HTERT RPE-1 (cell line): Measurements from ENCODE around the gene AHDC1.
"Not testable (repeated sequence)": the region's sequence is repeated elsewhere in the genome, so short reads cannot be mapped to it uniquely, and the experiment has no call there.

ENCODE experiments used
- in situ Hi-C: fragments of 300-500 bp; cut with MboI; formaldehyde crosslinking; loops from 4 replicates; pipeline ENCODE4 v1.14.3; 2020; ENCODE audit warnings: low sequenced_read_pairs

The AHDC1 gene

DNA sequence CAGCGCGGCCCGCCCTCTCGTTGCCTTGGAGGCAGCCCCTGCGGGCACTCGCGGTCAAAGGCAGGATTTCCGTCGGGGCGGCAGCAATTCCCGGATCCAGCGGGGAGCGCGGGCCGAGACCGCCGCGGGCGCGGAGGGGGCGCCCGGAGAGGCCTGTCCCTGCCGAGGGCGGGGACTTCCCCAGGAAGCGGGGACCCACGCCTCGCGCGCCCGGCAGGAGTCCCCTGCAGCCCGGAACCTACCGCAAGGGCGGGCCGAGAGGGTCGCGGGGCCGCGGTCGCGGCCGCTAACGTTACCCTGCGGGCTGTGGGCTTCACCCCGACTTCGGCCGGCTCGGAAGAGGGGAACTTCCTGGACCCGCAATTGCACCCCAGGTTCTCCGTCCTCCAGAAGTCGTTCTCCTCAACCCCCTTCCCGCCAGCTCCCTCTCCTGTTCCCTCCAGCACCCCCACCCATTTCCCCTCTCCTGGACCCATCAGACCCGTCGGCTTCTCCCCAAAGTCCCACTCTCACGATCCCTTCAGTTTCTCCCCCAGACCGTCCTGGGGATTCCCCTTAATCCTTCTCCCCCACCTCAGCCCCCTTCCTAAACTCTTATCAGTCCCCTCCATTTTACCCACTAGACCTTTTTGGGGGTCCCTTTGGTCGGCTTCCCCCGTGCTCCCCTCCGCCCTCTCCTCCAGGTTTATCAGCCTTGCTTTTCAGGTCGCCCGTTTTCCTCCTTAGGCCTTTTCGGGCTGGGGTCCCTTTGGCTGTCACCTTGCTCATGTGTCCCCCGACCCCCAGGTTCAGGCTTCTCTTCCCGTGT, 30.4 kb upstream of the AHDC1 start:
- in situ Hi-C loops = no loop called here

DNA sequence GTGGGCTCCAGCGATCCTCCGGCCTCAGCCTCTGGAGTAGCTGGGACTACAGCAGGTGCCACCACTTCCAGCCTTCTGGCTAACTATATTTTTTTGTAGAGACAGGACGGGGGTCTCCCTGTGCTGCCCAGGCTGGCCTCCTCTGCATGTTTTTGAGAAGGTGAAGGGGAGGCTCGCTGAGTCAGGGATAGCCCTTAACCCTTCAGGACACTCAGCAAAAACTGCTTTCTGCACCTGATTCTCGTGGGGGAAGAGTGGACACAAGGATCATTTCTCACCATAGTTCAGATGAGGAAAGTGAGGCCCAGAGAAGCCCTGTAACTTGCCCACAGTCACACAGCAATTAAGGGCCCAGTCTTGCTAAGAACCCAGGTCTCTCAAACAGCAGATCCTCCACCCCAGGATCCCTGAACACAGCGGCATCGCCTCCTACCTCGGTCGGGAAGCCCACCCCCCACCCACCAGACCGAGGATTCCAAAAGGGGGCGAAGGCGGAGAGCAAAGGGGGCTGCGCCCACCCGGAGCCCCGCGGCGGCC, 29.8 kb upstream of the AHDC1 start:
- in situ Hi-C loops = no loop called here

DNA sequence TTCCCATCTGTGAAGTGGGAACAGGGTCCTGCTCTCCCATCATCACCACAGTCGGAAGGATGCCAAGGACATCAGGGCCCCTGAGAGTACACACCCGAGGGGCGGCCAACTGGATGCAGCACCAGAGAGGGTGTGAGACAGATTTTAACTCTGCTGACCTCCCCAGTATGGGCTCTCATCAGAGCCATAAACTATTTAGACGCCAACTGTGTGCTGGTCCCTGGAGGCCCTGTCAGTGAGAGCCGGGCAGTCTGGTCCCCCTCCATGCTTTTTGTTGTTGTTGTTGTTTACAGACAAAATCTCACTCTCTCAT, 29.3 kb upstream of the AHDC1 start:
- in situ Hi-C loops = no loop called here

DNA sequence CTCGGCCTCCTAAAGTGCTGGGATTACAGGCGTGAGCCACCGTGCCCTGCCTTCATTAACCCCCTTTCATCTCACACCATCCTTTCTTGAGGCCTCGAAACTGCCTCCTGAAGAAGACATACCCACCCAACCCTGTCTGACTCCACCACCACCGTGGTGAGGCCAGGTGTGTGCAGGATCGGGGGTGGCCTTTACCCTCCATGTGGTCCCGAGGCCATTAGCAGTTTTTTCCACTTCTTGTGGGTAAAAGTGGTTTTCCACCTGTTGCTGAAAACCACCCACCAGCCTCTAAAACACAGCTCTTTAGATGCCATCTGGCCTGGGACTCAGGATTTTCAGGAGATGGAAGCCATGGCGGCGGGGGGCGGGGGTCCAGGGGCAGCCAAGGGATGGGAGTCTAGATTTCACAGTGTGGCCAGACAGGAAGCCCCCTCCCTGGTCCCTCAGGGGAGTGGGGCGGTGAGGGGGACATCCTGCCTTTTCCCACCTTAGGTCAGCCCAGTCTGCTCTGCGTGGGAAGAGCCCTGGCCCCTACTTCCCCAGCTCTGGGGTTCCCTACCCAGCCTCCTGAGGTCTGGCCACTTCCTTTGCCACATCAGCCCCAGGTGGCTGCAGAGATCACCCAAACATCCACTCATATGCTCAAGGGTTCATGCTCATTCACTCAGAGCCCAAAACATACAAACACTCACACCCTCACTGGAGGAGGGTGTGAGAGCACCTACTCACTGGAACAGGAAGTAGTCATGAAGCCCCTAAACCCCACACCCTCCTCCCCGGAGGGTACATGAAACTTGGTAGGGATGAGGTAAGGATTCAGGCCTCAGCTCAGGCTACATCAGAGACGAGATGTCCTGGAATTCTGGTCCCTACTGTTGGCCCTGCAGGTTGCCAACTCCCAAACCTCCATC, 28.7 kb upstream of the AHDC1 start:
- in situ Hi-C loops = no loop called here

DNA sequence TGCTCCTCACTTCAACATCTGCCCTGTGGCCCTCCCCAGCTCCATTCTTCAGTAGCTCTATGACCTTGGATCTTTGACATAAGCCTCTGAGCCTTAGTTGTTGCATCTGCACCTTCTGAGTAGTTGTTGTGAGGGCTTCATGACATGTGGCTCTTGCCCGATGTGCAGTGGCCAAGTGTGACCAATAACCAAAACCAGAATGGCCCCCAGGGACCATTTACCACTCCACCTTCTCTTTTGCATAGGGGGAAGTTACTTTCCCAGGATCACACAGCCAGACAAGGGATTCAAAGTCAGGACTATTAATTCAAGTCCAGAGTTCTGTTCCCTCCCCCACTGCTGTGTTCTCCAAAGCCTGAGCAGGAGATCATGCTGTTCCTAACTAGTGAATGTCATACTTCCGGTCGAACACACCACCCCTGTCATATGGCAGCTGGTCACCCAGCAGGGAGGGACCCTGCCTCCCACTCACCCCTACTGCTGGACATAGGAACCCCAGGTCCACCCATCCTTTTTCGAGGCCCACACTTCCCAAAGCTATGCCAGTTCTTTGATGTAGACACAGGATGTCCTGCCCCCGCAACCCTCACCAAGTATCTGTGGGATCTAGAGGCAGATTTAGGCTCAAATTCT, 27.0 kb upstream of the AHDC1 start:
- in situ Hi-C loops = no loop called here

DNA sequence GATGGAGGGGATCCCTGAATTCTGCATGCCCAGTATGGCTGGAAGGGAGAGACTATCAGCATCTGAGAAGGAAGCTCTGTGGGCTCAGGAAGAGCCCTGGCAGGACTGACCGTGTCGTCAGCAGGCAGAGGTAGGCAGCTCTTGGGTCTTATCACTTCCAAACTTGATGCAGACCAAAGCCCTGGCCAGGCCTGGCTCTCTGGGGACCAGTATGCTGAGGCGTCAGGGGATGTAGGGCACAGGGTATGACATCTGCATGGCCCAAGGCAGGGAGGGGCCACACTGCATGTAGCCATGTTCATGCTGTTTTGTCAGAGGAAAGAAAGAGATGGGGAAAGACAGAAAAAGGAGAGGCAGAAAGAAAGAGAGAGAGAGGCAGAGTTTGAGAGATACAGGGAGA, 24.8 kb upstream of the AHDC1 start:
- in situ Hi-C loops = no loop called here

DNA sequence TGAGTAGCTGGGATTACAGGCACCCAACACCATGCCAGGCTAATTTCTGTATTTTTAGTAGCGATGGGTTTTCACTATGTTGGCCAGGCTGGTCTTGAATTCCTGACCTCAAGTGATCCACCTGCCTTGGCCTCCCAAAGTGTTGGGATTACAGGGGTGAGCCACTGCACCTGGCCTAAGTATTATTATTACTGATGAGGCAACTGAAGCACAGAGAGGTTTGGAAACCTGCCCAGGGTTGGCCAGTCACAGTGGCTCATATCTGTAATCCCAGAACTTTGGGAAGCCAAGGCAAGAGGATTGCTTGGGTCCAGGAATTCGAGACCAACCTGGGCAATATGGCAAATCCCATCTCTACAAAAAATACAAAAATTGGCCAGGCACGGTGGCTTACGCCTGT, 23.8 kb upstream of the AHDC1 start:
- in situ Hi-C loops = not testable (repeated sequence)

DNA sequence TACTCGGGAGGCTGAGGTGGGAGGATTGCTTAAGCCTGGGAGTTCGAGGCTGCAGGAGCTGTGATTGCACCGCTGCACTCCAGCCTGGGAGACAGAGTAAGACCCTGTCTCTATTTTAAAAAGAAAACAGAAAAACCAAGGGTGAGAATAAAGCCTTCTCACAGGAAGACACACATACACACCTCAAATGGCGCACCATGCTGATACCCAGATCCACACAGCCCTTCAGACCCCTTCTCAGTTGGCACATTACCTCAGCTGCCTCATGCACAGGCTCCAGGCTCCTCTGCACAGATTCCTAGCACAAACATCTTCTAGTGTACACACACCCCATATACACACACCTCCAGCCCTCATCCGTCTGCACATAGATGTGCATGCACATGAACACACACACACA, 23.1 kb upstream of the AHDC1 start:
- in situ Hi-C loops = no loop called here

DNA sequence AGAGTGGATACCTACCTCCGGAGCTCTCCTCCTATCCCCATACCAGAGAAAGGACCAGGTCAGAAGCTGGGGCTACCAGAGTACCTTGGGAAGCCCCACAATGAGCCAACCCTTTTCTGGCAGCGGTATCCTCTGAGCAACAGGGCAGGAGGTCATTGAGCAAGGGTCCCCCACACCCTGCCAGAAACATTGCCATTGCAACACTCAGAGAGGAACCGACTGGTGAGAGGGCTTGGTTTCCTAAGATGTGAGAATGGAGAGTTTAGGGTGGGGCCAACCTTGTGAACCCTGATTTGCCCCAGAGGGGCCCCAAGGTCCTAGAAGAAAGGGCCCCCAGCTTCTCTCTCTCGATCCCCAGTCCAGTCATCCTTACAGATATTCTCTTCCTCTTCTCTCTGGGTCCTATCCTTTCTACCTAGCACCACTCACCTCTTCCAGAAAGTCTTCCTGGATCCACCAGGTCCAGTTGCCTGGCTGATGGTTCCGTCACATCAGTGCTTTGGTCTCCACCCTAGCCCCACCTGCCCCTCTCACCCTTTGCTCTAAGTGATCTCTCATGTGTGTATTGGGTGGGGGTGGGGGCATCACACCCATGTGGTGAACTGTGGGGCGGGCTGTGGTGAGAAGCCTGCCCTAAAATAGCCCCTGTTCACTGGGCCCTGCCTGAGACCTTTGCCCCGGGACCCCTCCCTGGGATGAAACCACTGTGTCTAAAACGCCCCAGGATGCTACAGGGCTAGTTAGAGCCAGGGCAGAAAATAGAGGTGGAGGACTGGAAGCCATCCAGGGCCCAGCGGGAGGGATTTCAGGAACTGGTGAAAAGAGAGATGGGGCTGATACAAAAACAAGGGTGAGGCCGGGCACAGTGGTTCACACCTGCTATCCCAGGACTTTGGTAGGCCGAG, 22.3 kb upstream of the AHDC1 start:
- in situ Hi-C loops = no loop called here

DNA sequence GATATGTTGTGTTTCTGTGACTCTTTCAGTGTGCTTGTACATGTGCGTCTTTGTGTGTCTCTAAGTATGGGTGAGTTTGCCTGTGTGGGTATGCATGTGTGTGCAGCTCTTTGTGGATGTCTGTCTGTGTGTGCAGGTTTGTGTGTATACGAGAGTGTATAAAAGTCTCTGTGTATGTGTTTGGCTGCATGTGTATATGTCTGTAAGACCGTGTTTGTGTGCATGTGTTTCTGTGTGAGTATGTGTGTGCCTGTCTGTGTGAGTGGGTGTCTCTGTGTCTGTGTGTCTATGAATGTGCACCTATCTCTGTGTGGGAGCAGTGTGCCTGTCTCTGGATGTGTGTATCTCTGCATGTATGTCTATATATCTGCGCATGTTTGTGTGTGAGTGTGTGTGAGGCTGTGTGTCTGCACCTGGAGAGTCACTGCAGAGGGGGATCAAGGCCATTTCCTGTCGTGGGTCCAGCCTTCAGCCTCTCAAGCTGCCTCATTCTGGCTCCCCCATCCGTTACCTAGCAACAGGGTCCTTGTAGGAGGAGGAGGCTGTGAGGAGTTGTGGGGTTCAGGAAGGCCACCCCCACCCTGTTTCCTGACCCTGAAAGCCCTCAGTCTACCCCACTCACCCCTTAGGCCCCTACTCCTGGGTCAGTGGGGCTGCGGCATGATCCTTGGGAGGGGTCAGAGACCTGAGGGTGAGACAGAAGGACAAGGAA, 20.7 kb upstream of the AHDC1 start:
- in situ Hi-C loops = no loop called here

DNA sequence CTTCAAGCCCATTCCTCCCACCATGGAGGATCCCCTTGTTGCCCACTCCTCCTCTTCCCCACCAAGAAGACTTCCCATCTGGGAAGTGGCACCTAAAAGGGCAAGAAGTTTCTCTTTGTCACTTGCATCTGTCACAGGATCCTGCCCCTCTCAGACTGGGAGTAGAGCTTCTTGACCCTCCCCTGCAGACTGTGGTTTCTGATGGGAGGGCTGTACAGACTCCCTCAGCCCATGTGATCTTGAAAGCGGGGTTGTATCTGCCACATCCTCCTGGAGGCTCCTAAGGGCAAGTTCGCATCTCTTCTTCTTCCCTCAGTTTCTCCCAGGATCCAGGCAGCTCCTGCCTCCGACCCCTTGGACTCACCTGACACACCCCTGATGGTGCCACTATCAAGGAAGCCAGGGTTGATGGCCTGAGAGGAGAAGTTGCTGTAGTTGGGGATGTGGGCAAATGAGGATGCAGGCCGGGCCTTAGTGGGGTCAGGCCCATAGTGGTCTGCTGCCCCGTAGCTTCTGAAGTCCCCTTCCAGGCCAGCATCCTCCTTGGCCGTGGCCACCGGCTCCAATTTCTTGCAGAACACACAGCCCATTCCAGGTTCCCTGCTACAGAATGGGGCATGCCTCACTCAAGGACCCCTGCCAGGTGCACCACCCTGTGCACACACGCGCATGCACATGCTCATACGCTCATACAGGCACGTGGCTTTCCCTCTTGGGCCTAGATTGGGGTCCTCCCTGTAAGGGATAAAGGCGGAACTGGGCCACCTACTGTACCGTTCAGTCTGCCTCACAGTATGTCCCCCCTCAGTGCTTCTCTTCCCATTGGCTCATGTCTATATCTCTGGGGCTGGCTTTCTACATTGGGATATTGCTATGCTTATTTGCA, 19.6 kb upstream of the AHDC1 start:
- in situ Hi-C loops = no loop called here

DNA sequence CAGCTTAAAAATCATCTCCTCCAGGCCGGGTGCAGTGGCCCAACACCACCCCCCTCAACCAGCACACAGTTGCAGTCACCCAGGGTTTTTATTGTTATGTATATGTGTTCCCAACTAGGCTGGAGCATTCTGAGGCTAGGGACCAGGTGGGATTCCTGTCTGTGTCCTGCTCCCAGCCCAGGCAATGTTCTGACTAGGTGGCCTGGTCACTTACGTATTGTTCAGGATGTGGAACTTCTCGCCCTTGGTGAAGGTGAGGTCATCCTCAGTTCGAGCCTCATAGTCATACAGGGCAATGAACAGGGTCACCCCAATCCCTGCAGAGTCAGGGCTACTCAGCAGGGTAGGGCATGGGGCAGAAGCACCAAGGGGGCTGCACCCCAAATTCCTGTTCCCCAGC, 18.9 kb upstream of the AHDC1 start:
- in situ Hi-C loops = no loop called here

DNA sequence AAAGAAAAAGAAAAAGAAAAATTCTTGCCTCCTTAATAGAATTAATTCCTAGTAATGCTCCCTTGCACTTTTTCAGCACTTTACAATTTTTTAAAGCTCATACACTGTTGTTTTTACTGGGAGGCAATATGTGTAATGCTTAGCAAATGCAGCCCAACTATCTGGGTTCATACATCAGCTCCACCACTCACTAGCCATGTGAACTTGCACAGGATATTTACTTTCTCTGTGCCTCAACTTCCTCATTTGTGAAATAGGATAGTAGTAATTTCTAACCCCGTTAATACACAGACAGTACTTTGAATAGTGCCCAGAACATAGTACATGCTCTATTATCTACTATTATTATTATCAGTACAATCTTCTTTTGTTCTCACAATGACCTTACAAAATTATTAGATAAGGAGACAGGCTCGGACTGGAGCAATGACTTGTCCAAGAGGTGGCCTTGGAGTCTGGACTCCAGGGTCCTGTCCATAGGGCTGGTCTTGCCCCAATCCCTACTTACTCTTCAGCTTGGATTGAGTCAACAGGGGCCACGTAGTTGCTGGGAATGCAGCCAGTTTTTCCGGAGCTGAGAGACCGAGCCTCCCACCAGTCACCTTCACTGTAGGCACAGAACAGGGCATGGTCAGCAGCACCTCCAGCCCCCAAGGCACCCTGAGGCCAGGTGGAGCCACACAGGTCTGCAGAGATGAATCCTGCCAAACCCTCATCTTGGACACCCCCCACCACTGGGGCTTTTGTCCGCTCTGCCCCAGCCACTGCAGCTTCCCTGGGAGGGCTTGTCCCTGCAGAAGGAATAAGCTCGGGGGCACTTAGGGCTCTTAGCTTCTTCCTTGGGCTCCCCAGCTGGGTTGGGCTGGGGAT, 17.3 kb upstream of the AHDC1 start:
- in situ Hi-C loops = no loop called here

DNA sequence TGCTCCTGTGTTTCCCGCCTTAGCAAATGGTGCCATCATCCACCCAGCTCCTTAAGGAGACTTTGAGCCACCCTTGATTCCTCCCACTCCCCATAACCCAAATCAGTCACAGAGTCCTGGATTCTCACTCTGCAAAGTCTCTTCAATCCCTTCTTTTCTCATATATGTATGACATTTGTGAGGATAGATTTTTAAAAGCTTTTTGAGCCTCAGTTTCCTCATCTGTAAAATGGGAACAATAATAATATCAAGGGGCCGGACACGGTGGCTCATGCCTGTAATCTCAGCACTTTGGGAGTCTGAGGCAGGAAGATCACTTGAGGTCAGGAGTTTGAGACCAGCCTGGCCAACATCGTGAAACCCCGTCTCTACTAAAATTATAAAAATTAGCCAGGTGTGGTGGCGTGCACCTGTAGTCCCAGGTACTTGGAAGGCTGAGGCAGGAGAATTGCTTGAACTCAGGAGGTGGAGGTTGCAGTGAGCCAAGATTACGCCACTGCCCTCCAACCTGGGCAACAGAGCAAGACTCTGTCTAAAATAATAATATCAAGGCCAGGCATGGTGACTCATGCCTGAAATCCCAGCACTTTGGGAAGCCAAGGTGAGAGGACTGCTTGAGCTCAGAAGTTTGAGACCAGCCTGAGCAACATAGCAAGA, 16.0 kb upstream of the AHDC1 start:
- in situ Hi-C loops = not testable (repeated sequence)

DNA sequence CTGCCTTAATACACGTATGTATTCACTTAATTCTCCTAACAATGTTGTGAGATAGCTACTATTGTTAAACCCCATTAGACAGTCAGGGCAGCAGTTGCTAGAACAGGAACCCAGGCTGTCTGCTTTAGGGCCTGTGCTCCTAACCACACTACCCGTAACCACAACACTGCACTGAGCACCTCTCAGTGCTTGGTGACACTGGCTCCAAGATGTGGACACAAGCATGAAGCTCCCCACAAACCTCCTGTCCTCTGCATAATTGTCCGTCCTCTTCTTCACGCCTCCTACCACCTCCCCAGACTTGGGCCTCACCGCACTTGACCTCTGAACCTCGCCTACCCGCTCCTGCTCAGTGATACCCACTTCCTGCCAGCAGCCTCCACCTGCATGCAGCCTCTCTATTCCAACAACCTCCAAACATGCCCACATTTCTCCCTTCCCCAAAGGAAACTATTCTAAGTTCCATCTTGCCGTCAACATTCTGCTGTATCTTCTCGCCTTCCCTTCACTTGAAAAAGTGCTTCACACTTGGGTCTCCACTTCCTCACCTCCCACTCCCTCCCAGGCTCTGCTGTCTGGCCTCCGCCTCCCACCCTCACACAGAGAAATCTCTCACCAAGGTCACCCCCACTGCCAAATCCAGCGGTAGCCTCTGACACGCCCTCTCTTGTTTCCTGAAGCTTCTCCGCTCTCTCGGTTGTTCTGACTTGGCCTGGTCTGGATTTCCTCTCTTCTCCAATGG, 14.6 kb upstream of the AHDC1 start:
- in situ Hi-C loops = no loop called here

DNA sequence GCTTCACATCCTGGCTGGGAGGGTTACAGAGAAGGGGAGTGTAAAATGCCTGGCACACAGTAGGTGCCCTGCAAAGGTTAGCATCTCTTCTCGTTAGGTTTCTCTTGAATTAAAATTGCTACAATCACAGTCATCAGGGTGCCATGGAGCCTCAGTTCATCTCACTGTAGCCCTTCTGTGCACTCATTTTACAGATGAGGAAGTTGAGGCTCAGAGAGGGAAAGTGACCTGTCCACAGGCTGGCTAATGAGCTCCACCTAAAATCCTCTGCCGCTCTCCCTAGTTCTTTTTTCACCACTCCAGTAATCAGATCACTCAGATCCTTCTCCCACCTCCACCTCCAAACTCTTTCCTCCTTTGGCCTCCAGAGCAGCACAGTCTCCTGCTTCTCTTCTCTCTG, 13.5 kb upstream of the AHDC1 start:
- in situ Hi-C loops = no loop called here

DNA sequence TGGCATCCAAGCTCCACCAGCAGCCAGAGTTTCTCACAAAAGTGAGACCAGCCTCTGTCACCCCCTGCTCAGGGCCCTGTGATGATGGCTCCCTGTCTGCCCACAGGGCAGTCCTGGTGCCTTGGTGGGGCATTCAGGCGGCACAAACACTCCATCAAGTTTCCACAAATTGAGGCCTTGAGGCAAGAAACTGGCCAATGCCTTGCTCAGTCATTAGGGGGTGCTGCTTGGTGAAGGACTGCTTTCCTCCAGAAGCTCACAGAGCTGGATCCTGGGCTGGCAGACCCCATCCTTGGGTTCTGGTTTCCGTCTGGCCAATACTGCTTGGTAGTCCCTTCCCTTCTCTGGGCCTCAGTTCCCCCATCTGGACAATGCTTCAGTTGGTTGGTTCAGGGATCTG, 12.5 kb upstream of the AHDC1 start:
- in situ Hi-C loops = no loop called here
